Central memory CD4-positive, alpha-beta T cell (primary cell): ENCODE data around the gene POP4.
A peak's percentile ranks its signal among the peaks of the same experiment; 100 is the strongest.
"Not testable (repeated sequence)": the region's sequence is repeated elsewhere in the genome, so short reads cannot be mapped to it uniquely, and the experiment has no call there.

Experiments used
- DNase-seq: peaks from one replicate; pipeline ENCODE4 v3.0.0; 2022

Gene POP4

DNA sequence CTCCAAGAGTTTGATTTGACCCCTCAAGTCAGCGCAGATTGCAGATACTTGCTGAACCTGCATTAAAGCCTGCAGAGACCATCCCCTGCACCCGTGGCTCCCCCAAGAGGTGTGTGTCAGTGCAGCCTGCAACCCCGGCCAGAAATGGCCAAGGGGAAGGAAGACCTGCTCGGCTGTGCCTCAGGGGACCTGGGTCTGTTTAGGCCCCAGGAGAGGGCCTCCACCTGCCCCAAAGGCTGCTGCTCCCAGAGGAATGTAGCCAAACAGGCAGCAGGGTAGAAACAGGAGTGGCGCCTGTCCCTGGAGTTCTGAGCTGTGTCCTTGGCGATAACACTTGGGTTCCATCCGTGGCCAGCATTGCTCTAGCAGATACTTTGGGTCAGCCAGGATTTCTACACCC is 8.0 kb downstream of the POP4 start:
- DNase-seq = no peak

DNA sequence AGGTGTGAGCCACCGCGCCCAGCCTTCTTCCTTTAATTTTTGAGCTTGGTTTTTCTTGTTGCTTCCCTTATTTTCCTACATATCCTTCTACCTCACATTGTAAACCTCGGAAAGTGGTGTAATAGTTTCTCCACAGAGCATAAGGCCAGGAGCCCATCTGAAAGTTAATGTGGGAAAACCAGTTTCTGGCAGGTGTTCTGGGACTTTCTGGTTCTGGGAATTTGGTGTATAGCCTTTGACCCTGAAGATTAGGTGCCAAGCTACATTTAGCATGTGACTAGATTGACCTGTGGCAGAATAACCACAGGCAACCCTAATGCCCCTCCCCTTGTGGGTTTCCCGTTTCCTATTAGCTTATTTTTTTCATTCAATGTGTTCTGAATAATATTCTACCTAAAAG is 8.7 kb downstream of the POP4 start:
- DNase-seq = no peak

DNA sequence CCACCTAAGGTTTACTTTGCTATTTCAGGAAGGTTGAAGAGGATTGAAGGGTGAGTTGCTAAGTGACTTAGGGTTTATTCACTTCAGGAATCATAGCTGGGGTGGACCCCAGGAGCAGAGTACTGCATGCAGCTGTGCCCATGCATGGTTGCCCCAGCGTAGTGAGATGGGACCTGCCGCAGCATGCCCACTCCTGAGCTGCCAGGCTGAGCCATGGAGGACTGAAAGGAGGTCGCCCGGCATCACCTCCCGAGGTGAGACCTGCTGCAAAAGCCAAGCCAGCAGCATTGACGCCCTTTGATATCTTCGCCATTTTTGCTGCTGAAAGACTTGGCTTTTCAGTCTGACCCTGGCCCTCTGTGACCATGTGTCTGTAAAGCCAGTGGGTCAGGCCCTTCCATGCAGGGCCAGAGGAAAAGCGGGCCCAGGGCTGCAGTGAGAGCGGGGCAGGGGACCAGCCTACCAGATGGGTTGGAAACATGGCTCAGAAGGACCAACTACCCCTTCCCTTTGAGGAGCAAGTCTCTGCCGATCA is 9.9 kb downstream of the POP4 start:
- no peak for DNase-seq

DNA sequence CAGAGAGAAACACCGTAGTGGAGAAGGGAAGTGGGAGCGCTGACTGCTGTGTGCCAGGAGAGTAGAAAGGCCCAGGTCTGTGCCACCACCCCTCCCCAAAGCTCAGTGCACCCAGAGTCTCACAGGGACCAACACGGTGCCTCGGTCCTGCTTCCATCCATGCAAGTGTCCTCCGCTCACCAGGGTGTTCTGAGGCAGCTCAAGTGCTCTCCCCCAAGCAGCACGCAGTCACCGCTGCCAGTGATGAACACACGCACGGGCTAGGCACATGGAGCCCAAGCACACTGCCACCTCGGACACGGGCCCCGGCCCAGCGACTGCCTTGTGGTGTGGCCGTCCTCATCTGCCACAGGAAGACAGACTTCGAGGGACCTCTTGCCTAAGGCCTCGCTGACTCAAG is 10.5 kb downstream of the POP4 start:
- no peak for DNase-seq

DNA sequence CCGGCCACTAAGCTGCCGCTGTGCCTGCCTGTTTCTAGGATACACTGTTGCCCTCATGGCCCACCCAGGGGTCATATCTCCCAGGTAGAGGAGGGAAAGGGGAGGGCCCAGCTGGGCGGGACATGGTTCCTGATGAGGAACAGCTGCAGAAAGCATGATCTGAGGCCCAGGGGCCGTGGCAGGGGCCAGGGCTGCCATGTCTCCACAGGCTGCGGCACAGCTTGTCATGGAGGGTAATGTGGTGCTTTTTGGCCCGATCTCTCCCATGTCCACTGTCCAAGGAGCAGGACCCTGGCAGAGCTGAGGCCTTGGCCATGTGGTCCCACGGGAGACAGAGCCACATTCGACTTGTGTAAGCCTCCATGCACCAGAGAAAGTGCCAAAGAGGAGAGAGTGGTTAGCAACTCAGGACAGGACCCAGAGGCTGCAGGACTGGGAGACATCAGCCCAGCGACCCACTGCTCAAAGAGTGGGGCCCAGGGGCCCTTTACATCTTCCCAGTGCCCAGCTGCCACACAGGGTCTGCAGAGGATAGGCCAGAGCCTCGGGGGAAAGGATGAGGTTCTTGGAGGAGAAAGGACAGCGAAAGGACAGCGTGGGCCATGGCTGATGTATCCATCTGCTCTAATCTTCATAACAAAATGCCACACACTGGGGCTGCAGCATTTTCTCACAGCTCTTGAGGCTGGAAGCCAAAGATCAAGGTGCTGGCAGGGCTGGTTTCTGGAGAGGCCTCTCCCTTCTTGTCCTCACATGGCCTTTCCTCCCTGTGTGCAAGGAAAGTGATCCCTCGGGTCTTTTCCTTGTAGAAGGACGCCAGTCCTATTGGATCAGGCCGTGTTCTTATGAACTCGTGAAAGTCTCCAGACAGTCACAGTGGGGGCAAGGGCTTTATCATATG is 11.5 kb downstream of the POP4 start:
- DNase-seq = no peak

DNA sequence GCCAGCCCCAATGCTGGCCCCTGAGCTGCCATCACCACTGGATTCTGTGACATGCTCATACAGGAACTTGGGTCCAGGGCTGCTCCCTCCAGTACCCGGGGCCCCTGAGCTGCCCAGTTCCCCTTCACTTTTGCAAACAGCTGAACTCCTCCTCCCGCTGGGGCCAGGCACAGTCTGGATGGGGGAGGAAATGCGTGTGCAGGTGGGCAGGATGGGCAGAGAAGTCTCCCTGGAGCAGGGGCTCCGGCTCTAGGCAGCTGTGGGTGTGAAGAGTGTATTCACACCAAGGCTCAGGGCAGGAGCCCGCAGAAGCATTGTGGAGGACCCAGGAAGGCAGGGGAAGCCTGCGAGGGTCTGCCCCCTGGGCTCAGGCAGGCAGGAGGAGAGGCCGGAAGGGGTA is 12.4 kb downstream of the POP4 start:
- DNase-seq = no peak

DNA sequence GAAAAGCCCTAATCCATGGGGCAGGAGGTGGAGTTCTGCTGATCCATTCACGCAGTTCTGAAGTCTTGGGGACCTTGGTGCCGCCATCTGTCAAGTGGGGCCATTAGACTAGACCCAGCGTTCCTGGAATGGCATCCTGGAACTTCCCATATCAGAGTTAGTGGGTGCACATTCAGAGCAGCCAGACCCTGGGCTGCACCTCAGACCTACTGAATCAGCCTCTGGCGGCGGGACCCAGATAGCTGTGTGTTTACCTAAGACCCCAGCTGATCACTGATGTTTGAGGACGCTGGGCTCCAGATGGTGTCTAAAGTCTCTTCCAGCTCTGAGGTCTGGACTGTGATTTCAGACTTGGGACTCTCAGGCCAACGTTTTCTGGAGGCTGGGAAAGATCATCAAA is 12.8 kb downstream of the POP4 start:
- no peak for DNase-seq

DNA sequence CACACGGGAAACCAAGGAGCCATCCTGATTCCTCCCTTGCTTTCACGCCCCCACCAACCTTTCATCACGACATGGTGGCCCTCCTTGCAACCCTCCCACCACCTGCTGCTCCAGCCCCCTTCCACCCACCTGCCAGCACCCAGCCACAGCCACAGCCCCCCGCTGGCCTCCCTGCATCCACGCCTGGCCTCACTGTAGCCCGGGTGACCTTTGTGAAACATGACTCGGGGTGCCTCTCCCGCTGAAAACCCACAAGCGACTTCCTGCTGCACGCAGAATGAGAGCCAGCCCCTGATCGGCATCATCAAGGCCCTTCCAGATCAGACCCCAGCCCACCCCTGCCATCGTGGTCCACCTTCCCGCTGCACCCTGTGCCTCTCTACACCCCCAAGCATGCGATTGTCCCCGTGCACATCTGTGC is 14.9 kb downstream of the POP4 start:
- DNase-seq = no peak

DNA sequence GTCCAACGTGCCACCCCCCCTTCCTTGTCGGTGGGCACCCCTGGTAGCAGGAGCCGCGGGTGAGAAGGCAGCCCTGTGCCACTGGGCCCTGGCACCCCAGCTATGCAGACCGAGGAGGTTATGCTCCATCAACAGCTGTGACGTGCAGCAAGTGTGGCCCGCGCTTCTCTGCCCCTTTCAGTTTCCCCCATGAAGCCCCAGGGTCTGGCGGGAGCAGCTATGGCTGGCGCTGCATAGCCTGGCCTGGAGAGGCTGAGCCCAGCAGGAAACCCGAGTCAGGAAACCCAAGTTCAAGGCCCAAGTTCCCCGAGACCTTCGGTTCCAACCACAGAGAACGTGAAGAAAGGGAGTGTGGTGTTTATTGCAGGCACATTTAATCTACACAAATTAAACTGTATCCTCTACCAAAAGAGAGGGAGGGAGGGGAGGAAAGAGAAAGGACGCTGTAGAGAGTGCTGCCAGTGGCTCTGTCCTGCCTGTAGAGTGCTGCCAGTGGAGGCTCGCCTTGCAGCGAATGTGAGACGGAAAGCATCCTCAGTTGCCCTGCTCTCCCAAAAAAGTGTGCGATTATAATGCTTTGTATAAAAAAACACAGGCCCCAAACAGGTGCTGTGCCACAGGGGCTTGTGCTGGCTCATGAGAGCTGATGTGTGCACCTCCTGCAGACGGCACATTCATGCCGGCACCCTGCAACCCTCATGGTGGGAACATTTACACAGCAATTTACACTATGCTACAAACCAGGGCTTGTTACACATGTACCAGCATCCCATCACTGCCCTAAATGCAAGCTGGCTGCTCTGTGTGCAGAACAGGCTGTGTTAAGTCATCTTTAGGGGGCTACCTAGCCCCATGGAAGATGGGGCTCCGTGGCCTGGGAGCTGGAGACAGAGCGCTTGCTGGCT is 16.3 kb downstream of the POP4 start:
- DNase-seq = peak; percentile 32

DNA sequence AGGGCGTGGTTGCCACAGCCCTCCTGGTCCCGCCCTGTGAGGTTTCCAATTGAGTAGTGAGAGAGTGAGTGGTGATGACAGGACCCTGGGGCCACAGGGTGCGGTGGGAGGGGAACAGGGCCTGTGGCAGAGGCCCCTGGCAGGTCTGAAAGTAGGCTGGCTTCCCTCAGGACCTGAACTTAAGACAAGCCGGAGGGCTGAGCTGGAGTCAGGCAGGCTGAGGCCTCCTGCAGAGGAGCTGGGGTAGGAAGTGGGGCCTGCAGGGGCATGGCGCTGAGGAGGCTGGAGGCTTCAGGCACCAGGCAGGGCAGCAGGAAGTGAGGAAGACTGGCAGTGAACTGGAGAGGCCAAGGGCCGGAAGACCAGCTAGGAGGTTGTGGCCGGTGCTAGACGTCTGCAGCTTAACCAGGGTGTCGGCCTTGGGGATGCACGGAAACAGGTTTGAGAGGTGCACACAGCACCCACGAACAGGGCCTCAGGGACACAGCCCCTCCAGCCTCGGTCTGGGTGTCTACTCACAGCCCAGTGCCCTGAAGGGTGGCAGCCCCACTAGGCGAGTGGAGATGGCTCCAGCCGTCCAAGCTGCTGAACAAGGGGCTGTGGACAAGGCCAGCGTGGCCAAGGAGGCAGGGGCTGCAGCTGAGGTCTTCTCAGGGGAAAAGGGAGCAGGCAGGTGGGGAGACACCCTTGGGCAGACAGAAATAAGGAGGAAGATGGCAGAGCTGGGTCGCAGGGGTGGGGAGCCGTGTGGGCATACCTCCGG is 17.8 kb downstream of the POP4 start:
- peak; percentile 30 for DNase-seq

DNA sequence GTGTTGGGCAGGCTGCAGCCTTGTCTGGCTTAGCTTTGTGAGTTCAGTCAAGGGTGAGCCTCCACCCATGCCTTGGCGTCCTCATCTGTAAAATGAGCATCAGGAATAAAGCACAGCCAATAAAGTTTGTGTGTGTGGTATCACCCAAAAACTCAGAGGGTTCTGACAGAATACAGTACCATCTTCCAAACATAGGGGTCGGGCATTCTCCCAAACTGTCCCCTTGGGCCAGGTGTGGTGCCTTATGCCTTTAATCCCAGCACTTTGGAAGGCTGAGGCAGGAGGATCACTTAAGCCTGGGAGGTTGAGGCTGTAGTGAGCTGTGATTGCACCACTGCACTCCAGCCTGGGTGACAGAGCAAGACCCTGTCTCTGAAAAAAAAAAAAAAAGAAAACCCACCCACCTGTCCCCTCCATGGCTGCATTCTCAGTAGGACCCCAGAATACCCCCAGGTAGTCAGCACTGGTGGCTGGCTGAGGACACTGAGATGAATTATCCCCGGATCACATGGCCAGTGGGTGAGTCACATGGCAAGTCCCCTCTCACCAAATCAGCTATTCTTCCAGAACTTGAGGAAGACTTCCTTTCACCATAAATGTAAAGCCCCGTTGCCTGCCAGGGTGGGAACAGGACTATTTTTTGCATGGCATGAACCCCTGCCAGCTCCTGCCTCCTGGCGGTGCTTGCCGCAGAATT is 18.6 kb downstream of the POP4 start:
- no peak for DNase-seq

DNA sequence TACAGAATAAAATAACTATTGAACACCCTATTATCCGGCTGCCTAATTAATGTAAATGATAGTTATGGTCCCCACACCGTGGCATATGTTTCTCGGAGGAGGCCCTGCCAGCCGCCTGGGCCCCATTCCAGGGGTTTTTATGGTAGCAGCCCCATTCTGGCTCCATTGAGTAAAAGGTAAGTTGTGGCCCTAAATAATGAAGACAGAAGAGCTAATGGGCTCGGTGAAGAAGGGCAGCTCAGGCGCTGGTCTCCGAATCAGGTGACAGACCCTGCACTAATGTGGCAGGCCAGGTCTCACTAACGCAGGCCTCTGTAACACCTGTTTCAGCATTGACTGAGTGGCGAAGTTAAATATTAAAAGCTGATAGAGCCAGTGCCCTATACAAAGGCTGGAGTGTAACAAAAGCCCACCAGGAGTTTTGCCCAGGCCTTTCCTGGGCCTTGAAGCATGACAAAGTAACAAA is 19.1 kb downstream of the POP4 start:
- no peak for DNase-seq

DNA sequence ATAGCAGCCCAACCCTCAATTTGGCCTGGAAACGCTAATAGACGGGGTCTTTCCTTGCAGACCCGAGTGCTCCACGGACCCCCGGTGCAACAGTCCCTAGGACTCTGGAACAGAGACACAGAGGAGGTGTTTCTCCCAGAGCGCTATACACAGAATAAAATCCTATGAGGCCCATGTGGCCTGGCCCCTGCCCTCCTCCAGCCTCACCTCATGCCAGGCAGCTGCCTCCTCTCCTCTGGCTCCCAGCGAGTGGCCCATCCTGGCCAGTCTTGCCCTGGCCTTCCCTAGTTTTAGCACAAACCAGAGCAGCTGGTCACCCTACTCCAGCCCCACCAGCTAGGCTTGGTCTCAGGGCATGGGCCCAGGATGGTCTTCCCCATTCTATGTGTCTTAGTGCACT is 20.3 kb downstream of the POP4 start:
- DNase-seq = no peak

DNA sequence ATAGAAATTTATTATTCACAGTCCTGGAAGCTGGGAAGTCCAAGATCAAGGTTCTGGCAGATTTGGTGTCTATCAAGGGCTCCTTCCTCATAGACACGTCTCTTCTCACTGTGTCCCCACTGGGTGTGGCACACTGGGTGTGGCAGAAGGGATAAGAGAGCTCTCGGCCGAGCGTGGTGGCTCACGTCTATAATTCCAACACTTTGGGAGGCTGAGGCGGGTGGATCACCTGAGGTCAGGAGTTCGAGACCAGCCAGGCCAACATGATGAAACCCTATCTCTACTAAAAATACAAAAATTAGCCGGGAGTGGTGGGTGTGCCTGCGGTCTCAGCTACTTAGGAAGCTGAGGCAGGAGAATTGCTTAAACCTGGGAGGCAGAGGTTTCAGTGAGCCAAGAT is 20.7 kb downstream of the POP4 start:
- not testable (repeated sequence) for DNase-seq

DNA sequence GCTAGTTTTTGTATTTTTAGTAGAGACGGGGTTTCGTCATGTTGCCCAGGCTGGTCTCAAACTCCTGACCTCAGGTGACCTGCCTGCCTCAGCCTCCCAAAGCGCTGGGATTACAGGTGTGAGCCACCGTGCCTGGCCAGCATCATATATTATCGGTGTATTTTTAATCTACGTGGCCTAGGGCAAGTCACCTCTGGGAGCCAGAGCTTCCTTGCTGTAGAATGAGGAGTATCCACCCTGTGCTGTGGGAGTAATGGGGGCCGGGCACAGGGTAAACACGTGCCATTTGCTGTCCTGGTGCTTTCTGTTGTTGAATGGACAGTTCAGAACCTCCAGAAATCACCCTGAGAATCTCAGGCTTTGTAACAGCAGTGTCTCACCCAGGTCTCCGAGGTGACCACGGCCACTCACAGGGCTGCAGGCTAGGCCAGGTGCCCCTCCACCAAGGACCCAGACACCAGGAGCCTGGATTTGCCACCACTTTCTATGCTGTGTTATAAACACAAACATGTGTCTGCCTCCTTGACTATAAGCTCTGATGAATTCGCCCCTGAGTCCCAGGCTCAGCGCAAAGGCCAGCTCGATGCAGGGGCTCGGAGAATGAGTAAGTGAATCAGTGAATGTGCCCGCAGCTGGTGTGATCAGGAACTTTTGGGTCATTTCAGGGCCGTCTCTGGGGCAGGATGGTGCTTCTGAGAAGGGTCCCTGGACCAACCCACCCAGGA is 22.7 kb downstream of the POP4 start:
- DNase-seq = no peak

DNA sequence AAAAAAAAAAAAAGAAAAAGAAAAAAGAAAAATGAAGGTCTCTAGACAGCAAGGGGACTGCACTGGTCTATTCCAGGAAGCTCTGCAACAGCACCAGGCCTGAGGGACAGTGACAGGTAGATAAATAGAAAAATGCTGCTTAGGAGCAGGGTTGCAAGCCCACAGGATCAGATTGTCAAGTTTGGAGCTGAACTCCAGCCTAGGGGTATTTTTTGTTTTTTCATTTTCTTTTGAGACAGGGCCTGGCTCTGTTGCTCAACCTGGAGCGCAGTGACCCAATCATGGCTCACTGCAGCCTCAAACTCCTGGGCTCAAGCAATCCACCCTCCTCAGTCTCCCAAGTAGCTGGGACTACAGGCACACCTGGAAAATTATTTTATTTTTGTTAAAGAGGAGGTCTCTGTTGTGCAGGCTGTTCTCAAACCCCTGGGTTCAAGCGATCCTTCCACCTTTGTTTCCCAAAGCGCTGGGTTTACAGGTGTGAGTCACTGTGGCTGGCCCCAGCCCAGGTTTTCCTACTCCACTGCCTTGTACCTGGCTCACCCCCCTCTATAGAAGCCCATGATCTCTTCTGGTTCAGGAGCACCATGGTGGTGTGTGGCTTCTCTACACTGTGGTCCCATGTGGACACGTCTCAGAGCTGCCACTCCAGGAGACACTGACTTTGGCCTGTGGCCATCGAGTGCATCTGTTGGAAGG is 23.9 kb downstream of the POP4 start:
- DNase-seq = no peak

DNA sequence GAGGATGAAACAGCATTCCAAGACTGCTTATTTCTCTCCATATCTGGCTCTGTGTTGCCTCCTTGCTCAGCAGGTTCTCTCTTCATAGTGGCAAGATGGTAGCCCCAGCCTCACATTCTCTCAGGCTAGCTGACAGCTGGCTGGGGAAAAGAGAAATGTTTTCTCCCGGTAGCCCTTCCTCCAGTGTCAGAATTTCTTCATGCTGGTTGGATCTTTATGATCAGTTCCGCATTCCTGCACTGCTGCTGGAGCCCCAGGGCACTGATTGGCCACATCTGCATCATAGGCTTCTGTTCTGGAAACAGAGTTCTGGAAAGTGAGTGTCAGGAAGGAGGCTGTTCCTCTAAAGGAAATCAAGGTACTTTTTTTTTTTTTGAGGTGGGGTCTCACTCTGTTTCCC is 24.6 kb downstream of the POP4 start:
- DNase-seq = no peak

DNA sequence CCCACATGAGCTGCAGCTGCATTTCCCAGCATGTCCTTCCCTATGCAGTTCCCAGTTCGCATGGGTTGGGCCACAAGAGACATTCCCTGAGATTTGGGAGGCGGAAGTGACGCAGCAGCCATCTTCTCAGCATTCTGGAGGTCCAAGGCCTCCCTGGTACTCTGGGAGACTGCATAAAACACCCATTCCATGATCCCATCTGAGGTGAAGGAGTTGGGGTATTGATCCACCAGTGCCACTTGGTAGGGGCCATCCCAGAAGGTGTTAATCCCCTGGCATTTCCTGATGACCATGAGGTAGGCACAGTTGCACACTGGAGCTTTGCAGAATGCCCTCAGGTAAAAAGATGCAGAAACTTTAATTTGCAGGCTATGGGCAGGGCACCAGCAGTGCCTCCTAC is 25.4 kb downstream of the POP4 start:
- DNase-seq = no peak

DNA sequence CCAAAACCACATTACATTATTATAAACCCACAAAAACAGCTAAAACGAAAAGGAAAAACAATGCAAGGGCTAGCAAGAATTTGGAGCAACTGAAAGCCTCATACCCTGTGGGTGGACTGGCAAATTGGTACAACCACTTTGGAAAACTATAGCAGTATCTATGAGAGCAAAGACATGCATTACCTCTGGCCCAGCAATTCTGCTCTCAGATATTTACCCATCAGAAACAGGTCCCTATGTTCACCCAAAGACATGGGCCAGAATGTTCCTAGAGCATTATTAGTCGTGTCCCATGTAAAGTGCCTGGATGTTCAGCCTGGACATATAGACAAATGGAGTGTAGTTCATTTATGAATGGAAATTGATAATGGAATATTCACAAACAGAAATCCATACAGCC is 27.9 kb downstream of the POP4 start:
- DNase-seq = no peak

DNA sequence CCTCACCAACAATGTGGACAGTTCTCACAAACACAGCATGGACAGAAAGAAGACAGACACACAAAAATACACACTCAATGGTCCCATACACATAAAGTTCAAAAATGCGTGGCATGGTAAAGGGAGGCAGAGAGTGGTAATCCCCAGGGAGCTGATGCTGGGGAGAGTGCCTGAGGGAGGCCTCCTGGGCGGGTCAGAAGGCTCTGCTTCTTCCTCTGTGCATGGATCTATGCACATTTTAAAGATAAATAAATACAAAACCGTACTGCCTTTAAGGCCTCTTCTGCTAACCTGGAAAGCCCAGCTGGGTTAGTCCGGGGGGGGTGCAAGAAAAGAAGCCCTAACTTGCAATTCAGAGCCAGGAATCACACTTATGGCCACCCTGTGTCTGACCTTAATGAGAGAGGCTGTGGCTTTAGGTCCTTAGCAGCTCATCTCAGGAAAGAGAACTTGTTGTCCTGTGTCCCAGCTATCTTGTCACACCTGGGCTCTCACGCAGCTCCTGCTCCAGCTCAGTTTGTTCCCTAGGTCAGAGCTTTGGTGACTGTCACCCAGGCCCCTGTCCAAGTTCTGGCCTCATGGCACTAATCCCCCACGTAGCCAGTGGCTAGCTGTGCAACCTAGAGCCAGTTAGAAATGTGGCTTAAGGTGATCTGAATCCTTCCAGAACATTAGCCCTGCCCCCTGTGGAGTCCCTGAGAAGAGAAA is 28.5 kb downstream of the POP4 start:
- no peak for DNase-seq
